ENCODE results near the gene ENDOV.

ENDOV gene

GRCh38 chr17:80480248-80480647 lies 65.3 kb downstream of the ENDOV start:
- DNase-seq (ENCODE audit: low read depth in 1 of 2, low spot score in 1 of 2) = no peak

GRCh38 chr17:80481284-80482057 lies 66.5 kb downstream of the ENDOV start:
- DNase-seq (ENCODE audit: low read depth in 1 of 2, low spot score in 1 of 2) = no peak

DNA sequence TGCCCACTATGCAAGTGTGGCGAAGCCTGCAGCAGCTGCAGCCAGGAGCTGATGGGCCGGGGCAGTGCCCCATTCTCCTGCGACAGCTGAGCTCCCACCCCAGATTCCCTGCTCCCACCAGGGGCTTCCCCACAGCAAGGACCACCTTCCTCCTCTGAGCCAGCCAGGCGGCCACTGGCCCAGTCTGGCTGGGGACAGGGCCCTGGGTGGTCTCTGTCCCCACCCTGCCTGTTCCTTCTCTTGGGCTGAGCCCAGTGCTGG lies 67.0 kb downstream of the ENDOV start:
- no peak for DNase-seq (ENCODE audit: low read depth in 1 of 2, low spot score in 1 of 2)

- no peak for DNase-seq (ENCODE audit: low read depth in 1 of 2, low spot score in 1 of 2)
Observed at GRCh38 chr17:80482555-80483308, 67.8 kb downstream of the ENDOV start.

GRCh38 chr17:80485846-80486245 lies 70.9 kb downstream of the ENDOV start:
- DNase-seq (ENCODE audit: low read depth in 1 of 2, low spot score in 1 of 2) = no peak

GRCh38 chr17:80486692-80487091 lies 71.7 kb downstream of the ENDOV start:
- no peak for DNase-seq (ENCODE audit: low read depth in 1 of 2, low spot score in 1 of 2)

- no peak for DNase-seq (ENCODE audit: low read depth in 1 of 2, low spot score in 1 of 2)
Observed at GRCh38 chr17:80487511-80487910, 72.5 kb downstream of the ENDOV start.

Measured in activated T-helper 1 cell treated with anti-CD3 and anti-CD28 coated beads, Interleukin-2, amount 50 U/mL, for 16 hours (primary cell).